SK-N-SH treated with all-trans-retinoic acid at 6 μM for 48 hours (cell line): ENCODE measurements around the gene CTU1.

Experiments
- ATAC-seq: fragments of 200-7000 bp; cut with Tn5 transposase; 3 replicates; pipeline ENCODE4 v1.9.1; 2020; ENCODE audit warnings: mild to moderate bottlenecking, moderate library complexity
- ARNTL ChIP-seq: fragments of 450-650 bp; formaldehyde crosslinking; IDR thresholded peaks from 2 replicates; pipeline ENCODE4 v1.5.0; 2020; ENCODE audit warnings: low read depth, mild to moderate bottlenecking, moderate library complexity, borderline replicate concordance
- CSDC2 ChIP-seq: fragments of 250-450 bp; sonication (Bioruptor Pico); IDR thresholded peaks from 2 replicates; pipeline ENCODE4 v1.5.0; 2020; ENCODE audit warnings: mild to moderate bottlenecking, moderate library complexity
- ESRRG ChIP-seq: fragments of 250-450 bp; sonication (Bioruptor Pico); IDR thresholded peaks from 2 replicates; pipeline ENCODE4 v1.6.1; 2021; ENCODE audit warnings: mild to moderate bottlenecking
- GLIS3 ChIP-seq: fragments of 250-450 bp; sonication (Bioruptor Pico); IDR thresholded peaks from 2 replicates; pipeline ENCODE4 v1.5.0; 2020; ENCODE audit warnings: mild to moderate bottlenecking, moderate library complexity
- ISL1 ChIP-seq: fragments of 250-450 bp; sonication (Bioruptor Pico); IDR thresholded peaks from 2 replicates; pipeline ENCODE4 v2.1.2; 2022; ENCODE audit warnings: mild to moderate bottlenecking, moderate library complexity
- OSR1 ChIP-seq: fragments of 250-450 bp; sonication (Bioruptor Pico); IDR thresholded peaks from 2 replicates; pipeline ENCODE4 v1.8.0; 2022; ENCODE audit warnings: moderate library complexity, mild to moderate bottlenecking, inconsistent platforms
- PPARA ChIP-seq: fragments of 250-450 bp; sonication (Bioruptor Pico); IDR thresholded peaks from 2 replicates; pipeline ENCODE4 v1.5.0; 2020; ENCODE audit warnings: mild to moderate bottlenecking, borderline replicate concordance
- RARB ChIP-seq: fragments of 250-450 bp; sonication (Bioruptor Pico); IDR thresholded peaks from 2 replicates; pipeline ENCODE4 v1.8.0; 2021; ENCODE audit warnings: mild to moderate bottlenecking, moderate library complexity
- TCF4 ChIP-seq: fragments of 250-450 bp; sonication (Bioruptor Pico); IDR thresholded peaks from 2 replicates; pipeline ENCODE4 v1.8.0; 2021; ENCODE audit warnings: mild to moderate bottlenecking, moderate library complexity, borderline replicate concordance
- TOX ChIP-seq: fragments of 250-450 bp; sonication (Bioruptor Pico); IDR thresholded peaks from 2 replicates; pipeline ENCODE4 v1.8.0; 2021; ENCODE audit warnings: mild to moderate bottlenecking, moderate library complexity, borderline replicate concordance
- ZC3H10 ChIP-seq: fragments of 250-450 bp; sonication (Bioruptor Pico); IDR thresholded peaks from 2 replicates; pipeline ENCODE4 v1.5.1; 2021; ENCODE audit warnings: mild to moderate bottlenecking, moderate library complexity
- ZFP3 ChIP-seq: fragments of 250-450 bp; sonication (Bioruptor Pico); IDR thresholded peaks from 2 replicates; pipeline ENCODE4 v1.5.0; 2020; ENCODE audit warnings: mild to moderate bottlenecking, moderate library complexity
- ZFP30 ChIP-seq: fragments of 450-650 bp; formaldehyde crosslinking; IDR thresholded peaks from 2 replicates; pipeline ENCODE4 v1.5.0; 2022; ENCODE audit warnings: mild to moderate bottlenecking, moderate library complexity
- ZNF565 ChIP-seq: fragments of 450-650 bp; formaldehyde crosslinking; conservative IDR thresholded peaks from 2 replicates; pipeline ENCODE4 v1.5.0; 2020; ENCODE audit warnings: low read depth, mild to moderate bottlenecking, moderate library complexity
- ZNF70 ChIP-seq: fragments of 450-650 bp; formaldehyde crosslinking; IDR thresholded peaks from 2 replicates; pipeline ENCODE4 v1.5.0; 2020; ENCODE audit warnings: mild to moderate bottlenecking, moderate library complexity
- ZNF8 ChIP-seq: fragments of 450-650 bp; formaldehyde crosslinking; IDR thresholded peaks from 2 replicates; pipeline ENCODE4 v1.5.0; 2020; ENCODE audit warnings: mild to moderate bottlenecking, moderate library complexity
- TF ChIP-seq, protein P1 (sequence below): fragments of 250-450 bp; sonication (Bioruptor Pico); IDR thresholded peaks from 2 replicates; pipeline ENCODE4 v1.5.1; 2021; ENCODE audit warnings: mild to moderate bottlenecking, moderate library complexity
- TF ChIP-seq, protein P2 (sequence below): fragments of 250-450 bp; sonication (Bioruptor Pico); IDR thresholded peaks from 2 replicates; pipeline ENCODE4 v1.8.0; 2020; ENCODE audit warnings: mild to moderate bottlenecking, moderate library complexity, borderline replicate concordance
- TF ChIP-seq, protein P3 (sequence below): fragments of 250-450 bp; sonication (Bioruptor Pico); IDR thresholded peaks from 2 replicates; pipeline ENCODE4 v1.5.1; 2020; ENCODE audit warnings: low read depth, mild to moderate bottlenecking, moderate library complexity
- TF ChIP-seq, protein P4 (sequence below): fragments of 250-450 bp; sonication (Bioruptor Pico); IDR thresholded peaks from 2 replicates; pipeline ENCODE4 v1.5.0; 2020; ENCODE audit warnings: mild to moderate bottlenecking, moderate library complexity
- TF ChIP-seq, protein P5 (sequence below): fragments of 250-450 bp; sonication (Bioruptor Pico); IDR thresholded peaks from 2 replicates; pipeline ENCODE4 v1.8.0; 2021; ENCODE audit warnings: low read depth, mild to moderate bottlenecking, moderate library complexity, borderline replicate concordance

Gene CTU1

DNA sequence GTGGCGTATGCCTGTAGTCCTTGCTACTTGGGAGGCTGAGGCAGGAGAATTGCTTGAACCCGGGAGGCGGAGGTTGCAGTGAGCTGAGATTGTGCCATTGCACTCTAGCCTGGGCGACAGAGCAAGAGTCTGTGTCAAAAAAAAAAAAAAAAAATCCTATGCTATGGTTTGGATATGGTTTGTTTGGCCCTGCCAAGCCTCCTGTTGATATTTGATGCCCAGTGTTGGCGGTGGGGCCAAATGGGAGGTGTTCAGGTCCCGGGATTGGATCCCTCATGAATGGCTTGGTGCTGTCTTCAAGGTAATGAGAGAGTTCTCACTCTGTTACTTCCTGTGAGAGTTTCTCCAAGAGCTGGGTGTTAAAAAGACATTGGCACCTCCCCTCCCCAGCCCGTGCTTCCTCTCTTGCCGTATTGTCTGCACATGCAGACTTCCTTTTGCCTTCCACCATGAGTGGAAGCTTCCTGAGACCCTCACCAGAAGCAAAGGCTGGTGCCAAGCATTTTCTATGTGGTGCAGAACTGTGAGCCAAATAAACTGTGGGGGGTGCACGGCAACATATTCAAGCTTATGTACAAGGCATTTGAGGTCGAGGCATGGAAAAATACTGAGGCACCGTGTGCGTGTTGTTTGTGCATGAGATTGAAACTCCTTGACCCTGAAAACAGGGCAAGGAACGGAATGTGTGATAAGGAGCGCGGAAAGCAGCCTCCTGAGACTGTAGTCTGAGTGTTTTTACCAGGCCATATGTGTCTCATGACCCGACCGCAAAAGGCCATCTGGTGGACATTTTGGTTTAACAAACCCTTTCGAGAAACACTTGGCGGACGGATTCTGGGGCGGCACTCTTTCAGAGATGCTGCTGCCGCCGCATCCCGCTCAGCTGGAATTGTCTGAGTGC lies 23.8 kb upstream of the CTU1 start:
- peak; percentile 53; the same call in 2 of the 3 replicates for ATAC-seq
- TF ChIP-seq ESRRG (CRISPR knock-in tag): no peak
- no peak for TF ChIP-seq ISL1 (CRISPR knock-in tag)
- TF ChIP-seq, protein P1, sequence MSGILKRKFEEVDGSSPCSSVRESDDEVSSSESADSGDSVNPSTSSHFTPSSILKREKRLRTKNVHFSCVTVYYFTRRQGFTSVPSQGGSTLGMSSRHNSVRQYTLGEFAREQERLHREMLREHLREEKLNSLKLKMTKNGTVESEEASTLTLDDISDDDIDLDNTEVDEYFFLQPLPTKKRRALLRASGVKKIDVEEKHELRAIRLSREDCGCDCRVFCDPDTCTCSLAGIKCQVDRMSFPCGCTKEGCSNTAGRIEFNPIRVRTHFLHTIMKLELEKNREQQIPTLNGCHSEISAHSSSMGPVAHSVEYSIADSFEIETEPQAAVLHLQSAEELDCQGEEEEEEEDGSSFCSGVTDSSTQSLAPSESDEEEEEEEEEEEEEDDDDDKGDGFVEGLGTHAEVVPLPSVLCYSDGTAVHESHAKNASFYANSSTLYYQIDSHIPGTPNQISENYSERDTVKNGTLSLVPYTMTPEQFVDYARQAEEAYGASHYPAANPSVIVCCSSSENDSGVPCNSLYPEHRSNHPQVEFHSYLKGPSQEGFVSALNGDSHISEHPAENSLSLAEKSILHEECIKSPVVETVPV: no peak
- TF ChIP-seq OSR1 (CRISPR knock-in tag): no peak
- TF ChIP-seq, protein P2, sequence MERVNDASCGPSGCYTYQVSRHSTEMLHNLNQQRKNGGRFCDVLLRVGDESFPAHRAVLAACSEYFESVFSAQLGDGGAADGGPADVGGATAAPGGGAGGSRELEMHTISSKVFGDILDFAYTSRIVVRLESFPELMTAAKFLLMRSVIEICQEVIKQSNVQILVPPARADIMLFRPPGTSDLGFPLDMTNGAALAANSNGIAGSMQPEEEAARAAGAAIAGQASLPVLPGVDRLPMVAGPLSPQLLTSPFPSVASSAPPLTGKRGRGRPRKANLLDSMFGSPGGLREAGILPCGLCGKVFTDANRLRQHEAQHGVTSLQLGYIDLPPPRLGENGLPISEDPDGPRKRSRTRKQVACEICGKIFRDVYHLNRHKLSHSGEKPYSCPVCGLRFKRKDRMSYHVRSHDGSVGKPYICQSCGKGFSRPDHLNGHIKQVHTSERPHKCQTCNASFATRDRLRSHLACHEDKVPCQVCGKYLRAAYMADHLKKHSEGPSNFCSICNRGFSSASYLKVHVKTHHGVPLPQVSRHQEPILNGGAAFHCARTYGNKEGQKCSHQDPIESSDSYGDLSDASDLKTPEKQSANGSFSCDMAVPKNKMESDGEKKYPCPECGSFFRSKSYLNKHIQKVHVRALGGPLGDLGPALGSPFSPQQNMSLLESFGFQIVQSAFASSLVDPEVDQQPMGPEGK (CRISPR knock-in tag): no peak
- TF ChIP-seq, protein P3, sequence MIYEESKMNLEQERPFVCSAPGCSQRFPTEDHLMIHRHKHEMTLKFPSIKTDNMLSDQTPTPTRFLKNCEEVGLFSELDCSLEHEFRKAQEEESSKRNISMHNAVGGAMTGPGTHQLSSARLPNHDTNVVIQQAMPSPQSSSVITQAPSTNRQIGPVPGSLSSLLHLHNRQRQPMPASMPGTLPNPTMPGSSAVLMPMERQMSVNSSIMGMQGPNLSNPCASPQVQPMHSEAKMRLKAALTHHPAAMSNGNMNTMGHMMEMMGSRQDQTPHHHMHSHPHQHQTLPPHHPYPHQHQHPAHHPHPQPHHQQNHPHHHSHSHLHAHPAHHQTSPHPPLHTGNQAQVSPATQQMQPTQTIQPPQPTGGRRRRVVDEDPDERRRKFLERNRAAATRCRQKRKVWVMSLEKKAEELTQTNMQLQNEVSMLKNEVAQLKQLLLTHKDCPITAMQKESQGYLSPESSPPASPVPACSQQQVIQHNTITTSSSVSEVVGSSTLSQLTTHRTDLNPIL (CRISPR knock-in tag): no peak
- no peak for TF ChIP-seq TCF4 (CRISPR knock-in tag)
- TF ChIP-seq ZFP3 (CRISPR knock-in tag): no peak
- no peak for TF ChIP-seq ARNTL (CRISPR knock-in tag)
- TF ChIP-seq PPARA (CRISPR knock-in tag): no peak

DNA sequence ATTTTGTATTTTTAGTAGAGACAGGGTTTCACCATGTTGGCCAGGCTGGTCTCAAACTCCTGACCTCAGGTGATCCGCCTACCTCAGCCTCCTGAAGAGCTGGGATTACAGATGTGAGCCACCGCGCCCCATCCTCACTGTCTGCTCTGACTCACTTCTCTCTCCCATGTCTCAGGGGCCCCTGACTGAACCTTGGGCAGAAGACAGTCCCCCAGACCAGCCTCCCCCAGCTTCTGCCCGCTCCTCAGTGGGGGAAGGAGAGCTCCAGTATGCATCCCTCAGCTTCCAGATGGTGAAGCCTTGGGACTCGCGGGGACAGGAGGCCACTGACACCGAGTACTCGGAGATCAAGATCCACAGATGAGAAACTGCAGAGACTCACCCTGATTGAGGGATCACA lies 21.5 kb upstream of the CTU1 start:
- TF ChIP-seq ZC3H10 (CRISPR knock-in tag) (no peak), ARNTL (CRISPR knock-in tag) (no peak), GLIS3 (CRISPR knock-in tag) (no peak), ZNF565 (CRISPR knock-in tag) (no peak)
- TF ChIP-seq, protein P3 (CRISPR knock-in tag): no peak
- TF ChIP-seq, protein P4, sequence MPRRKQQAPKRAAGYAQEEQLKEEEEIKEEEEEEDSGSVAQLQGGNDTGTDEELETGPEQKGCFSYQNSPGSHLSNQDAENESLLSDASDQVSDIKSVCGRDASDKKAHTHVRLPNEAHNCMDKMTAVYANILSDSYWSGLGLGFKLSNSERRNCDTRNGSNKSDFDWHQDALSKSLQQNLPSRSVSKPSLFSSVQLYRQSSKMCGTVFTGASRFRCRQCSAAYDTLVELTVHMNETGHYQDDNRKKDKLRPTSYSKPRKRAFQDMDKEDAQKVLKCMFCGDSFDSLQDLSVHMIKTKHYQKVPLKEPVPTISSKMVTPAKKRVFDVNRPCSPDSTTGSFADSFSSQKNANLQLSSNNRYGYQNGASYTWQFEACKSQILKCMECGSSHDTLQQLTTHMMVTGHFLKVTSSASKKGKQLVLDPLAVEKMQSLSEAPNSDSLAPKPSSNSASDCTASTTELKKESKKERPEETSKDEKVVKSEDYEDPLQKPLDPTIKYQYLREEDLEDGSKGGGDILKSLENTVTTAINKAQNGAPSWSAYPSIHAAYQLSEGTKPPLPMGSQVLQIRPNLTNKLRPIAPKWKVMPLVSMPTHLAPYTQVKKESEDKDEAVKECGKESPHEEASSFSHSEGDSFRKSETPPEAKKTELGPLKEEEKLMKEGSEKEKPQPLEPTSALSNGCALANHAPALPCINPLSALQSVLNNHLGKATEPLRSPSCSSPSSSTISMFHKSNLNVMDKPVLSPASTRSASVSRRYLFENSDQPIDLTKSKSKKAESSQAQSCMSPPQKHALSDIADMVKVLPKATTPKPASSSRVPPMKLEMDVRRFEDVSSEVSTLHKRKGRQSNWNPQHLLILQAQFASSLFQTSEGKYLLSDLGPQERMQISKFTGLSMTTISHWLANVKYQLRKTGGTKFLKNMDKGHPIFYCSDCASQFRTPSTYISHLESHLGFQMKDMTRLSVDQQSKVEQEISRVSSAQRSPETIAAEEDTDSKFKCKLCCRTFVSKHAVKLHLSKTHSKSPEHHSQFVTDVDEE: no peak
- ATAC-seq: no peak

DNA sequence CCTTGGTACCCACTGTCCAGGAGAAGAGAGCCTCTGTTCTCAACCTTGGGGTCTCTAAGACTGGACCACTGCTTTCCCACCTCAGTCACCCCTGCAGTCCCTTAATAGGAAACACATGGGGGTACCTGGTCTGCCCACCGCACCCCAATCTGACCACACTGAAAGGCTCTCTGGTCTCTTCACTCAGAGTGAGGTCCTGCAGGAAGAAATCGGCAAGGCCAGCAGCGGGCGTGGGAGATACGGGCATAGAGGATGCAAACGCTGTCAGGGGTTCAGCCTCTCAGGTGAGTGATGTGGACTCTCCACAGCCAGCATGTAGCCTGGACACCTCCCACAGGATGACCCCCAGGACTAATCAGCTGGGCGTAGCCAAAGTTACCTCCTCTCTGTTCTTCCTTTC lies 20.0 kb upstream of the CTU1 start:
- TF ChIP-seq ISL1 (CRISPR knock-in tag) (no peak), ZNF565 (CRISPR knock-in tag) (no peak), ZNF8 (CRISPR knock-in tag) (no peak), ZC3H10 (CRISPR knock-in tag) (no peak), GLIS3 (CRISPR knock-in tag) (no peak), ESRRG (CRISPR knock-in tag) (no peak), RARB (no peak), ARNTL (CRISPR knock-in tag) (no peak), ZNF70 (CRISPR knock-in tag) (no peak), TOX (CRISPR knock-in tag) (no peak), ZFP30 (CRISPR knock-in tag) (no peak), CSDC2 (no peak)
- TF ChIP-seq, protein P5, sequence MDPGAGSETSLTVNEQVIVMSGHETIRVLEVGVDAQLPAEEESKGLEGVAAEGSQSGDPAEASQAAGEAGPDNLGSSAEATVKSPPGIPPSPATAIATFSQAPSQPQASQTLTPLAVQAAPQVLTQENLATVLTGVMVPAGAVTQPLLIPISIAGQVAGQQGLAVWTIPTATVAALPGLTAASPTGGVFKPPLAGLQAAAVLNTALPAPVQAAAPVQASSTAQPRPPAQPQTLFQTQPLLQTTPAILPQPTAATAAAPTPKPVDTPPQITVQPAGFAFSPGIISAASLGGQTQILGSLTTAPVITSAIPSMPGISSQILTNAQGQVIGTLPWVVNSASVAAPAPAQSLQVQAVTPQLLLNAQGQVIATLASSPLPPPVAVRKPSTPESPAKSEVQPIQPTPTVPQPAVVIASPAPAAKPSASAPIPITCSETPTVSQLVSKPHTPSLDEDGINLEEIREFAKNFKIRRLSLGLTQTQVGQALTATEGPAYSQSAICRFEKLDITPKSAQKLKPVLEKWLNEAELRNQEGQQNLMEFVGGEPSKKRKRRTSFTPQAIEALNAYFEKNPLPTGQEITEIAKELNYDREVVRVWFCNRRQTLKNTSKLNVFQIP: no peak
- TF ChIP-seq, protein P2 (CRISPR knock-in tag): no peak
- no peak for ATAC-seq
